K562 (cell line): ENCODE measurements around the gene GRB10. TPM values are rescaled to one million over a fixed set of nuclear protein-coding genes. Genes with fewer than 3 reads are reported as not detected.
A peak's percentile ranks its signal among the peaks of the same experiment; 100 is the strongest.

Experiments used
- ATAC-seq: fragments of 200-7000 bp; cut with Tn5 transposase; 3 replicates; pipeline ENCODE4 v1.9.1; 2020; ENCODE audit warnings: moderate library complexity
- BruUV-seq: library from RNA; stranded (reverse); fragments of 400-500 nt; replicated peaks from 2 replicates; lab custom pipeline; 2021; lab: Mats Ljungman, UMichigan
- CTCF ChIA-PET: fragments of 300-600 bp; formaldehyde crosslinking; extraction: SDS; loops from one replicate; lab custom pipeline; 2021; ENCODE audit warnings: low intra/inter-chr PET ratio; lab: Yijun Ruan, JAX
- POLR2A ChIA-PET: fragments of 300-600, 350-650 bp; sonication (Branson Sonifier 250); formaldehyde crosslinking; extraction: SDS; loops from one replicate; lab custom pipeline; 2021; ENCODE audit warnings: antibody characterized with exemption, inconsistent platforms; lab: Yijun Ruan, JAX
- DNase-seq, 4 experiments: peaks; one replicate each; pipeline versions ENCODE4 v3.0.0 to v3.0.0-alpha.2; 2011 to 2018; ENCODE audit warnings: low spot score in 3 of 4, mixed read lengths in 3 of 4; ENCODE audit errors: extremely low read depth in 1 of 4
- FAIRE-seq: peaks from 2 replicates; lab custom pipeline; 2011; peaks lifted over from hg19 to GRCh38; lab: Jason Lieb, UNC
- H2AFZ ChIP-seq: 2 replicates; pipeline ENCODE4 v1.6.0; 2011; ENCODE audit warnings: low read depth, low read length, control low read depth, inconsistent platforms
- H3K27ac ChIP-seq: fragments of 200-600 bp; 3 replicates; pipeline ENCODE4 v1.8.0; 2011; ENCODE audit warnings: low read depth, mild to moderate bottlenecking, control low read depth, inconsistent platforms, low read length, moderate library complexity, mixed read lengths; ENCODE audit errors: extremely low read depth
- H3K27me3 ChIP-seq, 2 experiments: fragments of 300-600 bp in 1 of 2; 2 replicates in 1 of 2; 3 replicates in 1 of 2; pipeline versions ENCODE4 v1.6.0 to v1.8.0; 2011; ENCODE audit warnings: inconsistent platforms in 2 of 2, low read length in 2 of 2, mild to moderate bottlenecking in 1 of 2, mixed read lengths in 1 of 2, moderate library complexity in 1 of 2; ENCODE audit not compliant: control insufficient read depth in 2 of 2, insufficient read depth in 2 of 2
- H3K36me3 ChIP-seq: fragments of 300-600 bp; 3 replicates; pipeline ENCODE4 v1.8.0; 2011; ENCODE audit warnings: mild to moderate bottlenecking, low read length, inconsistent platforms; ENCODE audit not compliant: control insufficient read depth, insufficient read depth
- H3K4me1 ChIP-seq, 2 experiments: fragments of 200-600 bp in 1 of 2; replicated peaks in 1 of 2; 2 replicates in 1 of 2; 3 replicates in 1 of 2; pipeline versions ENCODE4 v1.5.1 to v1.8.0; 2011; ENCODE audit warnings: inconsistent platforms in 2 of 2, low read length in 2 of 2, mild to moderate bottlenecking in 1 of 2, mixed read lengths in 1 of 2, moderate library complexity in 1 of 2; ENCODE audit not compliant: control insufficient read depth in 2 of 2, insufficient read depth in 2 of 2
- H3K4me2 ChIP-seq: 2 replicates; pipeline ENCODE4 v1.6.1; 2011; ENCODE audit warnings: low read length, control low read depth, inconsistent platforms, mixed read lengths; ENCODE audit not compliant: insufficient read depth
- H3K4me3 ChIP-seq: fragments of 200-600 bp; sonication (generic), shearing (Covaris generic); 2 replicates; pipeline ENCODE4 v1.5.1; 2016; ENCODE audit warnings: control low read depth, inconsistent platforms
- H3K79me2 ChIP-seq: fragments of 200-600 bp; 3 replicates; pipeline ENCODE4 v1.8.0; 2011; ENCODE audit warnings: low read length, inconsistent platforms; ENCODE audit not compliant: control insufficient read depth, insufficient read depth
- H3K9ac ChIP-seq, 2 experiments: 2 replicates each; pipeline versions ENCODE4 v1.6.0 to v1.6.1; 2011; ENCODE audit warnings: low read depth in 2 of 2, low read length in 2 of 2, control low read depth in 1 of 2, inconsistent platforms in 1 of 2, mild to moderate bottlenecking in 1 of 2, mixed read lengths in 1 of 2; ENCODE audit not compliant: insufficient read depth in 1 of 2
- H3K9me1 ChIP-seq: one replicate; pipeline ENCODE4 v1.6.0; 2011; ENCODE audit warnings: inconsistent platforms, mild to moderate bottlenecking, low read length, moderate library complexity; ENCODE audit not compliant: control insufficient read depth, insufficient read depth
- H3K9me3 ChIP-seq: replicated peaks from 2 replicates; pipeline ENCODE4 v1.5.1; 2011; ENCODE audit warnings: low read depth, low read length, inconsistent platforms; ENCODE audit not compliant: control insufficient read depth, insufficient read depth
- H4K20me1 ChIP-seq: replicated peaks from 2 replicates; pipeline ENCODE4 v1.6.1; 2011; ENCODE audit warnings: low read length, inconsistent platforms, mixed read lengths; ENCODE audit not compliant: control insufficient read depth, insufficient read depth
- TAL1 ChIP-seq: fragments of 450-650 bp; IDR thresholded peaks from 2 replicates; pipeline ENCODE4 v1.6.1; 2016; ENCODE audit warnings: mild to moderate bottlenecking
- ZNF316 ChIP-seq: fragments of 450-650 bp; IDR thresholded peaks from 2 replicates; pipeline ENCODE4 v1.6.1; 2016
- WGBS: fragments of 100-300 bp; shearing (Covaris generic); methylation state at CpG from one replicate; pipeline ENCODE4 v1.1.6; 2016; ENCODE audit warnings: low coverage, mixed read lengths; ENCODE audit not compliant: insufficient coverage; ENCODE audit errors: missing lambda C conversion rate; 5-methylcytosine and 5-hydroxymethylcytosine counted together
- in situ Hi-C: fragments of 300-500 bp; cut with MboI; formaldehyde crosslinking; loops from 4 replicates; pipeline ENCODE4 v1.15.0; 2018; ENCODE audit warnings: inconsistent platforms, mixed read lengths
- intact Hi-C: fragments of 100-400 bp; cut with micrococcal nuclease; formaldehyde crosslinking; loops from 2 replicates; pipeline ENCODE4 v1.14.2; 2022
- polyA plus RNA-seq, 8 experiments: library from polyadenylated mRNA; depleted of rRNA in 4 of 8; stranded (reverse) in 5 of 8; unstranded in 3 of 8; fragments of >200 nt; fragmentation: Nextera tagmentation in 2 of 8; fragmentation: Illumina TruSeq in 1 of 8; extraction: Ambion mirVana in 2 of 8; extraction: Trizol in 1 of 8; gene quantifications; 2 replicates each; pipeline versions ENCODE4 v1.2.1 to v1.2.3, GENCODE V29; 2011 to 2014; ENCODE audit warnings: inconsistent platforms in 1 of 8, missing spikeins in 1 of 8
- total RNA-seq, 7 experiments: library from RNA; depleted of rRNA in 6 of 7; stranded (reverse); fragments of >200 nt in 6 of 7; fragmentation: Illumina TruSeq in 2 of 7; extraction: Trizol in 2 of 7; gene quantifications; 2 replicates each; pipeline versions ENCODE4 v1.2.1 to v1.2.3, GENCODE V29; 2011 to 2021; ENCODE audit warnings: low replicate concordance in 1 of 7

GRB10 gene
- total and polyA plus RNA-seq, 9 of the 15 experiments (the other 6 are each of a cell fraction or from before 2014, with no cell fraction given) = 8.9 to 88.5 (median 40.7) TPM

DNA sequence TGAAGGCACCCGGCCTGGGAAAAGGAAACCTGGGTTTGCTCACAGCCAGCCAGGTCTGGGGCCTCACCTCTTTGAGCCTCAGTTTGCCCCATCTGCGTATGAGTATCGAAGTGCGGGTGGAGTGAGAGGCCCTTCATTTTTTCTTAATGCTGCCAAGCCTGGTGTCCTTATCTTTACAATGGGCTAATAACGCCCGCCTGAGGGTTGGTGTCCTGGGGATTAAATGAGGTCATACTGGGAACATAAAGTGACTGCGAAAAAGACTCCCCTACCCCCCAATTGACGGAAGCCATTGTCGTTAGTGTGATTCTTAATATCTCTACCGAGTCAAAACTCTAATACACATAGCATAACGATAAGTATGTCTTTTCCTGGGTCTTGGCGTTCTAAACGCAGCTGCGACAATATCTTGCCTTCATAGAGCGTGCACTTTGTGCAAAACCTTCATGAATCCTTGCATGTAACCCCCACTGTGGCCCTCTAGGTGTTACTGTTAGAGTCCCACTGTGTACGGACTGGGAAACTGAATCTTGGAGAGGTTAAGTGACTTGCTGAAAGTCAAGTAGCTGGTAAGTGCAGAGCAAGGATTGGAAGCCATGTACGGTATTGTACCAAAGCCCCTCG lies 11.4 kb upstream of the GRB10 start:
- DNase-seq = no peak
- Histone ChIP-seq H2AFZ (peak overlapping the region; percentile 94), H3K4me3 (peak overlapping the region; percentile 45), H3K4me2 (peak overlapping the region; percentile 72), H3K9me1 (no peaks in the 10 kb centered on the region), H3K9me3 (no peaks in the 10 kb centered on the region), H3K36me3 (peaks cover 5% of the 10 kb centered on the region; the same call in 1 of the 3 replicates)
- 62% methylated on average over 18 of the region's 18 CpGs for WGBS
- no peak for FAIRE-seq
- in situ Hi-C loops = no loop called here
- TF ChIP-seq TAL1 = no peak
- TF ChIP-seq ZNF316 = 0 out of 2 replicates have a peak, but pooled peaks have one; percentile 2
- TF ChIP-seq, all 486 proteins: peak for 1
- intact Hi-C loops = loop anchor here (2.0 to 5.0 kb wide), 2 partner anchors 67 to 97 kb away; no protein-coding TSS in a partner anchor
- Histone ChIP-seq H3K27ac (no peak overlapping the region; the same call in 1 of the 3 replicates), H4K20me1 (peaks cover 3% of the 10 kb centered on the region), H3K9ac (peak overlapping the region; percentile 55 to 92; a peak in 3 of 4 replicates), H3K79me2 (peaks cover 37% of the 10 kb centered on the region), H3K27me3 (peaks cover 0 to 4% of the 10 kb centered on the region in 2 experiments; a peak in 2 of 5 replicates), H3K4me1 (peaks cover 18 to 28% of the 10 kb centered on the region in 2 experiments; a peak in 4 of 5 replicates)
- BruUV-seq = TSS peak; percentile 29
- CTCF ChIA-PET = no interaction called here
- POLR2A ChIA-PET = interaction anchor here (0.6 kb wide), 1 partner anchor 16 kb away, joined by 3 read pairs; no protein-coding TSS in a partner anchor
- ATAC-seq = no peak
